WTC11 (cell line): ENCODE results near the gene WDHD1. TPM values are rescaled to one million over a fixed set of nuclear protein-coding genes. Genes with fewer than 3 reads are reported as not detected.

ENCODE experiments used
- ATAC-seq: fragments of 200-7000 bp; cut with Tn5 transposase; 2 replicates; pipeline ENCODE4 v1.10.0; 2021; ENCODE audit warnings: mild to moderate bottlenecking, moderate library complexity
- CTCF ChIA-PET: fragments of 300-600 bp; sonication (Branson Sonifier 250); formaldehyde crosslinking; loops from one replicate; lab custom pipeline; 2021; ENCODE audit warnings: antibody characterized with exemption; lab: Charles Lee
- POLR2A ChIA-PET: fragments of 350-600 bp; sonication (Branson Sonifier 250); formaldehyde crosslinking; loops from one replicate; lab custom pipeline; 2021; ENCODE audit warnings: antibody characterized with exemption; lab: Charles Lee
- DNase-seq: peaks from one replicate; pipeline ENCODE4 v3.0.0; 2021; ENCODE audit warnings: low spot score
- H3K27ac Mint-ChIP-seq: 2 replicates; pipeline ENCODE4 v1.8.0; 2021; ENCODE audit warnings: mixed read lengths
- H3K27me3 Mint-ChIP-seq: 2 replicates; pipeline ENCODE4 v1.8.0; 2021; ENCODE audit warnings: low read depth, mild to moderate bottlenecking, moderate library complexity, mixed read lengths
- H3K36me3 Mint-ChIP-seq: 2 replicates; pipeline ENCODE4 v1.8.0; 2021; ENCODE audit warnings: mixed read lengths
- H3K4me1 Mint-ChIP-seq: 2 replicates; pipeline ENCODE4 v1.8.0; 2022; ENCODE audit warnings: mixed read lengths
- H3K4me3 Mint-ChIP-seq: 2 replicates; pipeline ENCODE4 v1.8.0; 2021; ENCODE audit warnings: mild to moderate bottlenecking, moderate library complexity, mixed read lengths
- H3K9me3 Mint-ChIP-seq: 2 replicates; pipeline ENCODE4 v1.8.0; 2021; ENCODE audit warnings: mixed read lengths
- CREM ChIP-seq: sonication (generic); formaldehyde crosslinking; IDR thresholded peaks from 2 replicates; pipeline ENCODE4 v1.8.1; 2022; ENCODE audit warnings: mild to moderate bottlenecking, missing genetic modification reagents, moderate library complexity
- GRHL2 ChIP-seq: fragments of 250-450 bp; sonication (Bioruptor Pico); IDR thresholded peaks from 2 replicates; pipeline ENCODE4 v1.8.0; 2022; ENCODE audit warnings: mild to moderate bottlenecking, moderate library complexity; ENCODE audit not compliant: insufficient replicate concordance, severe bottlenecking
- JUN ChIP-seq: sonication (generic); formaldehyde crosslinking; IDR thresholded peaks from 2 replicates; pipeline ENCODE4 v1.8.0; 2023; ENCODE audit warnings: mild to moderate bottlenecking, missing genetic modification reagents
- MXD4 ChIP-seq: fragments of 250-450 bp; sonication (Bioruptor Pico); IDR thresholded peaks from 2 replicates; pipeline ENCODE4 v1.8.0; 2021; ENCODE audit warnings: mild to moderate bottlenecking, moderate library complexity, borderline replicate concordance
- RORB ChIP-seq: fragments of 250-450 bp; sonication (Bioruptor Pico); IDR thresholded peaks from 2 replicates; pipeline ENCODE4 v1.9.0; 2021; ENCODE audit warnings: mild to moderate bottlenecking
- ZBTB21 ChIP-seq: sonication (generic); formaldehyde crosslinking; IDR thresholded peaks from 2 replicates; pipeline ENCODE4 v1.8.1; 2023; ENCODE audit warnings: mild to moderate bottlenecking, missing genetic modification reagents, borderline replicate concordance
- ZNF138 ChIP-seq: sonication (generic); formaldehyde crosslinking; conservative IDR thresholded peaks from 2 replicates; pipeline ENCODE4 v1.8.1; 2022; ENCODE audit warnings: mild to moderate bottlenecking, moderate library complexity, missing genetic modification reagents
- ZNF416 ChIP-seq: fragments of 250-450 bp; sonication (Bioruptor Pico); IDR thresholded peaks from 2 replicates; pipeline ENCODE4 v1.9.0; 2021; ENCODE audit warnings: mild to moderate bottlenecking, inconsistent platforms
- total RNA-seq: library from RNA; stranded (reverse); gene quantifications from 3 replicates; pipeline ENCODE4 v1.2.3, GENCODE V29; 2021
- TF ChIP-seq, protein P1 (sequence below): fragments of 250-450 bp; sonication (Bioruptor Pico); IDR thresholded peaks from 2 replicates; pipeline ENCODE4 v1.9.0; 2021; ENCODE audit warnings: moderate library complexity, mild to moderate bottlenecking, inconsistent platforms, borderline replicate concordance
- TF ChIP-seq, protein P2 (sequence below): sonication (generic); formaldehyde crosslinking; IDR thresholded peaks from 2 replicates; pipeline ENCODE4 v1.8.1; 2023; ENCODE audit warnings: mild to moderate bottlenecking, missing genetic modification reagents, moderate library complexity
- TF ChIP-seq, protein P3 (sequence below): fragments of 250-450 bp; sonication (Bioruptor Pico); IDR thresholded peaks from 2 replicates; pipeline ENCODE4 v2.1.2; 2022; ENCODE audit warnings: mild to moderate bottlenecking, moderate library complexity
- TF ChIP-seq, protein P4 (sequence below): sonication (generic); formaldehyde crosslinking; IDR thresholded peaks from 2 replicates; pipeline ENCODE4 v1.8.1; 2022; ENCODE audit warnings: low read depth, mild to moderate bottlenecking, moderate library complexity, missing genetic modification reagents, borderline replicate concordance
- TF ChIP-seq, protein P5 (sequence below): sonication (generic); formaldehyde crosslinking; IDR thresholded peaks from 2 replicates; pipeline ENCODE4 v1.8.0; 2022; ENCODE audit warnings: mild to moderate bottlenecking, missing genetic modification reagents
- TF ChIP-seq, protein P6 (sequence below): sonication (generic); formaldehyde crosslinking; IDR thresholded peaks from 2 replicates; pipeline ENCODE4 v1.8.1; 2023; ENCODE audit warnings: mild to moderate bottlenecking, moderate library complexity, missing genetic modification reagents

The WDHD1 gene
- total RNA-seq, 1 experiment from 2014 or later, result 76.1 TPM

DNA sequence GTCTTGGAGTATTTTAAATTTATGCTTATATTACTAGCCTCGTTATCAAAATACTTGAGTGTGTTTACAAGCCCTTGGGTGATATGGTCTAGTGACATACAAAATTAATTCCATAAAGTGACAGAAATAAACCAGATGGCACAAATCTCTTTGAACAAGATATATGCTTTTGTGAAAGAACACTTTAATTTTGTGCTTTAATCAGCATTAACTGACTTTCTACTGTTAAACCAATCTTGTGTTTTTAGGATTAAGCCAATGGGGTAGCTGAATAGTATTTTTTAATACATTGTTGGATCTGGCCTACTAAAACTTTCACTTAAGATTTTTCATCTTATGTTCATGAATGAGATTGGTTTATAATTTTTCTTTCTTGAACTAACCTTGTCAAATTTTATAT lies 93.9 kb downstream of the WDHD1 start (continued):
- TF ChIP-seq GRHL2 (CRISPR knock-in tag), result no peak
- TF ChIP-seq RORB (CRISPR knock-in tag), result no peak
- no peak for TF ChIP-seq ZBTB21 (CRISPR knock-in tag)
- TF ChIP-seq, protein P1, sequence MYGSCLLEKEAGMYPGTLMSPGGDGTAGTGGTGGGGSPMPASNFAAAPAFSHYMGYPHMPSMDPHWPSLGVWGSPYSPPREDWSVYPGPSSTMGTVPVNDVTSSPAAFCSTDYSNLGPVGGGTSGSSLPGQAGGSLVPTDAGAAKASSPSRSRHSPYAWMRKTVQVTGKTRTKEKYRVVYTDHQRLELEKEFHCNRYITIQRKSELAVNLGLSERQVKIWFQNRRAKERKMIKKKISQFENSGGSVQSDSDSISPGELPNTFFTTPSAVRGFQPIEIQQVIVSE, result no peak

DNA sequence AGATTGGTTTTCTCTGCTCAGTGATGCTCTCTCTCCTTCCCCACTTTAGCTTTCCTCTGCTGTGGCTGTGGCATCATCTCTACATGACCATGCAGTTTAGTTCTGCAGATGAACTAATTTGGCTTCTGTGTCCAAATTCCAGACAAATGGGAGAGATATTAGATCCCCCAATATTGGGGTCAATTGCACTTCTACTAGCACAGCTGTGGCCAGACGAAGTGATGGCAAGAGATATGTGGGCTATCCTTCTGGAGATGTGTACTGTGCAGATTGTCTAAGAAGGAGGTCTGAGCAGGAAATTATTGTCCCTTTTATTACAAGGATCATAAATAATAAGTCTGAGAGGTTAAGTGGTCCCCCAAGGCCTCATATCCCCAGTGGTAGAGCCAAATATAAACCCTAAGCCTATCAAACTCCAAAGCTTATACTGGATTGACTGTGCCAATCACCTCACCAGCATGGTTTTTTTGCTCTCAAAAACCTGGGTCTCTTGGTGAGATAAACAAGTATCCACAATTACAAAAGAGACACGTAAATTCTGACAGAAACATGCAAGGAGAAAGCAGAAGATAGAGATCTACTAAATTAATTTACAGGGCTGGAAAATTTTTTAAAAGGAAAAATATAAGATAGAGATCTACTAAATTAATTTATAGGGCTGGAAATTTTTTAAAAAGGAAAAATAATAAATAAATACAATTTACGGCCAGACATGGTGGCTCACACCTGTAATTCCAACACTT lies 95.1 kb downstream of the WDHD1 start:
- Mint-ChIP-seq H3K36me3 (no peaks in the 10 kb centered on the region), H3K27ac (no peak overlapping the region), H3K4me1 (no peaks in the 10 kb centered on the region), H3K9me3 (no peaks in the 10 kb centered on the region), H3K27me3 (no peaks in the 10 kb centered on the region), H3K4me3 (no peak overlapping the region)
- TF ChIP-seq GRHL2 (CRISPR knock-in tag) (no peak), ZNF138 (CRISPR knock-in tag) (no peak), JUN (CRISPR knock-in tag) (no peak), CREM (CRISPR knock-in tag) (no peak)
- TF ChIP-seq, protein P2, sequence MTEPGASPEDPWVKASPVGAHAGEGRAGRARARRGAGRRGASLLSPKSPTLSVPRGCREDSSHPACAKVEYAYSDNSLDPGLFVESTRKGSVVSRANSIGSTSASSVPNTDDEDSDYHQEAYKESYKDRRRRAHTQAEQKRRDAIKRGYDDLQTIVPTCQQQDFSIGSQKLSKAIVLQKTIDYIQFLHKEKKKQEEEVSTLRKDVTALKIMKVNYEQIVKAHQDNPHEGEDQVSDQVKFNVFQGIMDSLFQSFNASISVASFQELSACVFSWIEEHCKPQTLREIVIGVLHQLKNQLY (CRISPR knock-in tag), result no peak
- TF ChIP-seq, protein P3, sequence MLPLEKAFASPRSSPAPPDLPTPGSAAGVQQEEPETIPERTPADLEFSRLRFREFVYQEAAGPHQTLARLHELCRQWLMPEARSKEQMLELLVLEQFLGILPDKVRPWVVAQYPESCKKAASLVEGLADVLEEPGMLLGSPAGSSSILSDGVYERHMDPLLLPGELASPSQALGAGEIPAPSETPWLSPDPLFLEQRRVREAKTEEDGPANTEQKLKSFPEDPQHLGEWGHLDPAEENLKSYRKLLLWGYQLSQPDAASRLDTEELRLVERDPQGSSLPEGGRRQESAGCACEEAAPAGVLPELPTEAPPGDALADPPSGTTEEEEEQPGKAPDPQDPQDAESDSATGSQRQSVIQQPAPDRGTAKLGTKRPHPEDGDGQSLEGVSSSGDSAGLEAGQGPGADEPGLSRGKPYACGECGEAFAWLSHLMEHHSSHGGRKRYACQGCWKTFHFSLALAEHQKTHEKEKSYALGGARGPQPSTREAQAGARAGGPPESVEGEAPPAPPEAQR, result no peak
- TF ChIP-seq, protein P4, sequence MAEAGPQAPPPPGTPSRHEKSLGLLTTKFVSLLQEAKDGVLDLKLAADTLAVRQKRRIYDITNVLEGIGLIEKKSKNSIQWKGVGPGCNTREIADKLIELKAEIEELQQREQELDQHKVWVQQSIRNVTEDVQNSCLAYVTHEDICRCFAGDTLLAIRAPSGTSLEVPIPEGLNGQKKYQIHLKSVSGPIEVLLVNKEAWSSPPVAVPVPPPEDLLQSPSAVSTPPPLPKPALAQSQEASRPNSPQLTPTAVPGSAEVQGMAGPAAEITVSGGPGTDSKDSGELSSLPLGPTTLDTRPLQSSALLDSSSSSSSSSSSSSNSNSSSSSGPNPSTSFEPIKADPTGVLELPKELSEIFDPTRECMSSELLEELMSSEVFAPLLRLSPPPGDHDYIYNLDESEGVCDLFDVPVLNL (CRISPR knock-in tag), result no peak
- ChIA-PET CTCF (no interaction called here), POLR2A (no interaction called here)
- DNase-seq (no peak), ATAC-seq (no peak)

DNA sequence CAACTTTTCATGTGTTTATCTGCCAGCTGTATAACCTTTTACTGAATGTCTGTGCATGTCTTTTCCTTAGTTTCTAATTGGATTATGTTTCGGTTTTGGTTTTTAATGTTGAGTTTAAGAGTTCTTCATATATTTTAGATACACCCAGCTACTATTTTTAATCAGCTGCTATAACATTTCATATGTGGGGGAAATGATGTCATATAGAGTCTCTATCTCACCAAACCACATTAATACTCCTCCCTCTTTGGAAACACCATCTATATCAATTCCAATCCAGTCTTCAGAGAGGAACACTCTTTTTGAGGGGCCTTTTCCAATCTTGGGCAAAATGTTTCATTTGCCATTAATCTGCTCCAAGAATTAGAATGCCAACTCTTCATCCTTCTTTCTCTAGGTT lies 95.8 kb downstream of the WDHD1 start:
- no peaks in the 10 kb centered on the region for H3K27me3 Mint-ChIP-seq
- H3K4me3 Mint-ChIP-seq, result no peak overlapping the region
- POLR2A ChIA-PET, result no interaction called here
- no peak overlapping the region for H3K27ac Mint-ChIP-seq
- no peak for DNase-seq
- CTCF ChIA-PET, result no interaction called here
- H3K9me3 Mint-ChIP-seq, result no peaks in the 10 kb centered on the region
- no peak for ATAC-seq
- TF ChIP-seq, protein P1, result no peak
- TF ChIP-seq MXD4 (CRISPR knock-in tag) (no peak), ZNF138 (CRISPR knock-in tag) (no peak), ZNF416 (CRISPR knock-in tag) (no peak)
- TF ChIP-seq, protein P5, sequence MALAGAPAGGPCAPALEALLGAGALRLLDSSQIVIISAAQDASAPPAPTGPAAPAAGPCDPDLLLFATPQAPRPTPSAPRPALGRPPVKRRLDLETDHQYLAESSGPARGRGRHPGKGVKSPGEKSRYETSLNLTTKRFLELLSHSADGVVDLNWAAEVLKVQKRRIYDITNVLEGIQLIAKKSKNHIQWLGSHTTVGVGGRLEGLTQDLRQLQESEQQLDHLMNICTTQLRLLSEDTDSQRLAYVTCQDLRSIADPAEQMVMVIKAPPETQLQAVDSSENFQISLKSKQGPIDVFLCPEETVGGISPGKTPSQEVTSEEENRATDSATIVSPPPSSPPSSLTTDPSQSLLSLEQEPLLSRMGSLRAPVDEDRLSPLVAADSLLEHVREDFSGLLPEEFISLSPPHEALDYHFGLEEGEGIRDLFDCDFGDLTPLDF, result no peak
- TF ChIP-seq, protein P6, sequence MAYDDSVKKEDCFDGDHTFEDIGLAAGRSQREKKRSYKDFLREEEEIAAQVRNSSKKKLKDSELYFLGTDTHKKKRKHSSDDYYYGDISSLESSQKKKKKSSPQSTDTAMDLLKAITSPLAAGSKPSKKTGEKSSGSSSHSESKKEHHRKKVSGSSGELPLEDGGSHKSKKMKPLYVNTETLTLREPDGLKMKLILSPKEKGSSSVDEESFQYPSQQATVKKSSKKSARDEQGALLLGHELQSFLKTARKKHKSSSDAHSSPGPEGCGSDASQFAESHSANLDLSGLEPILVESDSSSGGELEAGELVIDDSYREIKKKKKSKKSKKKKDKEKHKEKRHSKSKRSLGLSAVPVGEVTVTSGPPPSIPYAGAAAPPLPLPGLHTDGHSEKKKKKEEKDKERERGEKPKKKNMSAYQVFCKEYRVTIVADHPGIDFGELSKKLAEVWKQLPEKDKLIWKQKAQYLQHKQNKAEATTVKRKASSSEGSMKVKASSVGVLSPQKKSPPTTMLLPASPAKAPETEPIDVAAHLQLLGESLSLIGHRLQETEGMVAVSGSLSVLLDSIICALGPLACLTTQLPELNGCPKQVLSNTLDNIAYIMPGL (CRISPR knock-in tag), result no peak
- H3K36me3 Mint-ChIP-seq, result no peaks in the 10 kb centered on the region
- H3K4me1 Mint-ChIP-seq, result no peaks in the 10 kb centered on the region
